GM13976 (cell line): ENCODE results near the gene C2orf74.

Source experiments
- DNase-seq: peaks from one replicate; pipeline ENCODE4 v3.0.0; 2012; ENCODE audit warnings: low spot score
- in situ Hi-C: fragments of 300-500 bp; cut with MboI; formaldehyde crosslinking; loops from one replicate; pipeline ENCODE4 v1.12.0; 2022; ENCODE audit warnings: low sequenced_read_pairs, mixed read lengths, inconsistent platforms; ENCODE audit not compliant: unreplicated experiment
- TF ChIP-seq, protein P1 (sequence below): IDR thresholded peaks from 2 replicates; pipeline ENCODE4 v1.5.1; 2012; ENCODE audit warnings: borderline replicate concordance, mild to moderate bottlenecking; ENCODE audit not compliant: insufficient read depth; ENCODE audit errors: extremely low read depth, missing control alignments, control extremely low read depth

C2orf74 gene

DNA sequence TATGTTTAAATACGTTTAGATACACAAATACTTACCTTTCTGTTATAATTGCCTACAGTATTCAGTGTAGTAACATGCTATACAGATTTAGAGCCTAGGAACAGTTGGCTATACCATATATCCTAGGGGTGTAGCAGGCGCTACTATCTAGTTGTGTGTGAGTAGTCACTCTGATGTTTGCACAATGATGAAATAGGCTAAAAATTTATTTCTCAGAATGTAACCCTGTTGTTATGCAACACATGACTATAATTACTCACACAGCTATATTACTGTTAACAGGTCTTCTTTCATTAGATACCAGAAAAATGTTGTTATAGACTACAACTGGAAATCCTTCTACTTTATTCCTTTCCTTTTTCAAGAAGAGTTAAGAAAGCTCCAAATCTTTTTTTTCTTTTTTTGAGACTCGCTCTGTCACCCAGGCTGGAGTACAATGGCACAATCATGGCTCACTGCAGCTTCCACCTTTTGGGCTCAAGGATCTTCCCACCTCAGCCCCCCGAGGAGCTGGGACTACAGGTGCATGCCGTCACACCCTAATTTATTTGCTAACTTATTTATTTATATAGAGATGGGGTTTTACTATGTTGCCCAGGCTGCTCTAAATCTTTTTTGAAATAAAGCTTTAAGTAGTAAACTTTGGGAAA is 48.5 kb downstream of the C2orf74 start:
- DNase-seq: no peak
- TF ChIP-seq, protein P1, sequence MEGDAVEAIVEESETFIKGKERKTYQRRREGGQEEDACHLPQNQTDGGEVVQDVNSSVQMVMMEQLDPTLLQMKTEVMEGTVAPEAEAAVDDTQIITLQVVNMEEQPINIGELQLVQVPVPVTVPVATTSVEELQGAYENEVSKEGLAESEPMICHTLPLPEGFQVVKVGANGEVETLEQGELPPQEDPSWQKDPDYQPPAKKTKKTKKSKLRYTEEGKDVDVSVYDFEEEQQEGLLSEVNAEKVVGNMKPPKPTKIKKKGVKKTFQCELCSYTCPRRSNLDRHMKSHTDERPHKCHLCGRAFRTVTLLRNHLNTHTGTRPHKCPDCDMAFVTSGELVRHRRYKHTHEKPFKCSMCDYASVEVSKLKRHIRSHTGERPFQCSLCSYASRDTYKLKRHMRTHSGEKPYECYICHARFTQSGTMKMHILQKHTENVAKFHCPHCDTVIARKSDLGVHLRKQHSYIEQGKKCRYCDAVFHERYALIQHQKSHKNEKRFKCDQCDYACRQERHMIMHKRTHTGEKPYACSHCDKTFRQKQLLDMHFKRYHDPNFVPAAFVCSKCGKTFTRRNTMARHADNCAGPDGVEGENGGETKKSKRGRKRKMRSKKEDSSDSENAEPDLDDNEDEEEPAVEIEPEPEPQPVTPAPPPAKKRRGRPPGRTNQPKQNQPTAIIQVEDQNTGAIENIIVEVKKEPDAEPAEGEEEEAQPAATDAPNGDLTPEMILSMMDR: no peak
- in situ Hi-C loops: no loop called here

DNA sequence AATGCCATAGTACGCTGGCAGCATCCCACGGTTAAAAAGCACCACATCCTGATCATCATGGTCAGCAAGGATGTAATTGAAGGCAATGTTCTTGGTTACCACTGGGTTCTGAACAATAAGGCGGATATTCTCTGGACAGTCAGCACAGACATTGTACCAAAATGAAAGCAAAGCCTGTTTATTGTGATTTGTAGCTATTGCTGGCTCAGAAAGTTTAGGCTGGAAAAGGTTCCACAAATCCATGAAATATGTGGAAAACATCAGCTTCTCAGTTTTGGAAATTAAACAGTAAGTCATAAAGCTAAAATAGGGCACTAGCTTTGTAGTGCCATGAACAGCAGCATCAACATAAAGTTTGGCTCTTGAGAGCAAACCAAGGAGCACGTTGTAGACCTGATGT is 52.2 kb downstream of the C2orf74 start:
- TF ChIP-seq, protein P1: no peak
- in situ Hi-C loops: no loop called here
- no peak for DNase-seq
